Naive thymus-derived CD4-positive, alpha-beta T cell (primary cell): ENCODE results near the gene ARHGAP8. TPM values are rescaled to one million over a fixed set of nuclear protein-coding genes. Genes with fewer than 3 reads are reported as not detected.

Experiments used
- ATAC-seq: fragments of 150-1000 bp; cut with Tn5 transposase; 2 replicates; pipeline ENCODE4 v1.10.0; 2021; ENCODE audit warnings: mild to moderate bottlenecking, moderate library complexity
- CTCF ChIA-PET: fragments of 350-600 bp; sonication (Branson Sonifier 250); formaldehyde crosslinking; loops from one replicate; lab custom pipeline; 2021; ENCODE audit warnings: antibody characterized with exemption; lab: Charles Lee
- POLR2A ChIA-PET: fragments of 350-600 bp; sonication (Branson Sonifier 250); formaldehyde crosslinking; loops from one replicate; lab custom pipeline; 2021; ENCODE audit warnings: antibody characterized with exemption, inconsistent platforms; lab: Charles Lee
- DNase-seq, 9 donors: peaks; one replicate each; pipeline versions ENCODE4 v3.0.0 to v3.0.0-alpha.2; 2020 to 2022; ENCODE audit warnings: mixed read lengths in 1 of 9
- H3K27ac ChIP-seq: one replicate; pipeline ENCODE4 v1.7.0; 2013; ENCODE audit warnings: mild to moderate bottlenecking, low read depth, low read length, moderate library complexity
- H3K27me3 ChIP-seq, 2 donors: one replicate each; pipeline ENCODE4 v1.7.0; 2013; ENCODE audit warnings: low read length in 2 of 2, mild to moderate bottlenecking in 2 of 2, moderate library complexity in 2 of 2; ENCODE audit not compliant: control insufficient read depth in 2 of 2, insufficient read depth in 2 of 2
- H3K36me3 ChIP-seq, 3 experiments: 1 replicate in 2 of 3; 2 replicates in 1 of 3; pipeline ENCODE4 v1.7.0; 2013; ENCODE audit warnings: low read length in 3 of 3, mild to moderate bottlenecking in 3 of 3, moderate library complexity in 1 of 3; ENCODE audit not compliant: insufficient read depth in 3 of 3, control insufficient read depth in 2 of 3
- H3K4me1 ChIP-seq, 2 donors: one replicate each; pipeline ENCODE4 v1.7.0; 2013; ENCODE audit warnings: low read length in 2 of 2, mild to moderate bottlenecking in 2 of 2, moderate library complexity in 1 of 2; ENCODE audit not compliant: control insufficient read depth in 2 of 2, insufficient read depth in 2 of 2
- H3K4me3 ChIP-seq: 2 replicates; pipeline ENCODE4 v1.7.0; 2013; ENCODE audit warnings: mild to moderate bottlenecking, low read length
- H3K9me3 ChIP-seq, 3 experiments: 1 replicate in 2 of 3; 2 replicates in 1 of 3; pipeline ENCODE4 v1.7.0; 2013; ENCODE audit warnings: low read length in 3 of 3; ENCODE audit not compliant: control insufficient read depth in 2 of 3
- H3K27ac Mint-ChIP-seq, 9 donors: one replicate each; pipeline ENCODE4 v1.8.0; 2020 to 2022; ENCODE audit warnings: mixed read lengths in 9 of 9, mild to moderate bottlenecking in 8 of 9, moderate library complexity in 5 of 9, inconsistent platforms in 2 of 9
- H3K27me3 Mint-ChIP-seq, 5 donors: one replicate each; pipeline ENCODE4 v1.8.0; 2021 to 2022; ENCODE audit warnings: mixed read lengths in 5 of 5, mild to moderate bottlenecking in 1 of 5
- H3K36me3 Mint-ChIP-seq, 5 donors: one replicate each; pipeline ENCODE4 v1.8.0; 2020 to 2022; ENCODE audit warnings: mixed read lengths in 5 of 5, mild to moderate bottlenecking in 3 of 5, inconsistent platforms in 1 of 5
- H3K4me1 Mint-ChIP-seq, 7 donors: one replicate each; pipeline ENCODE4 v1.8.0; 2020 to 2022; ENCODE audit warnings: mixed read lengths in 7 of 7, mild to moderate bottlenecking in 3 of 7, inconsistent platforms in 1 of 7
- H3K4me3 Mint-ChIP-seq, 10 donors: one replicate each; pipeline ENCODE4 v1.8.0; 2020 to 2022; ENCODE audit warnings: mild to moderate bottlenecking in 10 of 10, mixed read lengths in 10 of 10, moderate library complexity in 6 of 10, inconsistent platforms in 2 of 10
- H3K9me3 Mint-ChIP-seq, 11 donors: one replicate each; pipeline ENCODE4 v1.8.0; 2020 to 2022; ENCODE audit warnings: mixed read lengths in 11 of 11, mild to moderate bottlenecking in 4 of 11, inconsistent platforms in 1 of 11, moderate library complexity in 1 of 11
- intact Hi-C, 2 donors: fragments of 100-400 bp; cut with micrococcal nuclease; formaldehyde crosslinking; loops; one replicate each; pipeline ENCODE4 v1.15.1; 2023
- polyA plus RNA-seq, 2 donors: library from polyadenylated mRNA; unstranded; fragments of 300-500 nt; fragmentation: Illumina TruSeq; gene quantifications; one replicate each; pipeline ENCODE4 v1.2.3, GENCODE V29; 2021
- total RNA-seq, 6 experiments: library from RNA in 5 of 6; stranded (reverse) in 5 of 6; gene quantifications; 1 replicate in 5 of 6; 2 replicates in 1 of 6; pipeline ENCODE4 v1.2.3 and lab custom pipeline; 2021 to 2026

The ARHGAP8 gene
- total and polyA plus RNA-seq, 7 experiments from 2014 or later, result 0.82 to 2.3 (median 1.5) TPM; not detected in 4

DNA sequence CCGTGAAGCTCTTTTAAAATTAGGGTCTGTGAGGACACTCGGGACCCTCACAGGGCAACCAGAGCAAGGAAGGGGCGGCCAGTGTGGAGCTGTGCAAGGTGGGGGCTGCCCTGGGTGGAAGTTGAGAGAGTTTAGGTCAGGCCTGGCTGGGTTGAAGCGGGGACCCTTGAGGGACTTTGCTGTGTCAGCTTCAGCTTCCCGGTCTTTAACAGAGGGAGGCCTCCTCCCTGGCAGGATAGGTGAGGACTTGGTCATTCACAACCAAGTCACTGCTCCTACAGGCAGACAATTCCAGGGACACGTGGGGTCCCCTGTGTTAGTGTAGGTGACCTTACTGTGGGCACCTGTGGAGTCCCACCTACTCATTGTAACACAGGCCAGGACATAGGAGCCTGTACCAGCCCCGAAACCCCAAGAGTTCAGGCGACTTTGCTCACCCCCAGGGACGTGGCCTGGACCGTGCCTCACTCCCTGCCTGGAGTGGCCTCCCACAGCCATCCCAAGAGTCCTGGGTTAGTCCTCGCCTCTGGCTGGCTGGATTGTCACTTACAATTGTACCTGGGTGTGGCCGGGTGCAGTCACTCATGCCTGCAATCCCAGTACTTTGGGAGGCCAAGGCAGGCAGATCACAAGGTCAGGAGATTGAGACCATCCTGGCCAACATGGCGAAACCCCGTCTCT is 18.8 kb upstream of the ARHGAP8 start:
- peaks cover 0 to 18% (median 6%) of the 10 kb centered on the region in 7 donors for H3K4me1 Mint-ChIP-seq
- POLR2A ChIA-PET, result no interaction called here
- no peak overlapping the region for H3K4me3 Mint-ChIP-seq
- H3K9me3 Mint-ChIP-seq, result peaks cover 0 to 5% (median 0%) of the 10 kb centered on the region in 11 donors
- ATAC-seq, result no peak
- no peak overlapping the region for H3K4me3 ChIP-seq
- no peaks in the 10 kb centered on the region for H3K27me3 Mint-ChIP-seq
- H3K27ac Mint-ChIP-seq, result no peak overlapping the region
- CTCF ChIA-PET, result interaction anchor here (0.5 to 2.4 kb wide), 4 partner anchors 29 to 71 kb away, joined by 3 to 16 read pairs (median 4); no protein-coding TSS in a partner anchor
- intact Hi-C loops, result no loop called here
- peaks cover 0 to 7% (median 0%) of the 10 kb centered on the region in 5 donors for H3K36me3 Mint-ChIP-seq
- peaks cover 0 to 3% (median 0%) of the 10 kb centered on the region in 3 experiments for H3K36me3 ChIP-seq
- no peaks in the 10 kb centered on the region for H3K4me1 ChIP-seq
- DNase-seq, result no peak
- no peak overlapping the region for H3K27ac ChIP-seq
- H3K27me3 ChIP-seq, result no peaks in the 10 kb centered on the region
- no peaks in the 10 kb centered on the region for H3K9me3 ChIP-seq

DNA sequence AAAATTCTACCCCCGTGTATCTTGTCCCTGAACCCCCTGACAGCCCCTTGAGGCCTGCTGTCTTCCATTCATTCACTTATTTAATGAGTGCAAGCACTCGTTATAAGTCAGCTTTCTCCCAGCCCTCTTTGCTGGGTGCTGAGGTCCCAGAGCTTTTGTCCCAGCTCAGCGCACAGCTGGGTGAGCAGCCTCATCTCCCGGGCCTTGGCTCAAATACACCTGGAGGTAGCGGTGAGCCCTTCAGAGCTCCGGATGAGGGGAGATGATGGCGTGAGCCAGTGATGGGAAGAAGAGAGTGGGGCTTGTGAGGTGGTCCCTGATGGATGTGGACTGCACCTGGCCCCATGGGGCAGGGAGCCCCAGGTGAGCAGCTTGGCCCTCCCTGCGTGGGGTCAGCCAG is 18.1 kb upstream of the ARHGAP8 start:
- Histone ChIP-seq H3K36me3 (peaks cover 0 to 3% (median 0%) of the 10 kb centered on the region in 3 experiments), H3K27ac (no peak overlapping the region), H3K4me3 (no peak overlapping the region), H3K4me1 (no peaks in the 10 kb centered on the region), H3K9me3 (no peaks in the 10 kb centered on the region), H3K27me3 (no peaks in the 10 kb centered on the region)
- Mint-ChIP-seq H3K9me3 (peaks cover 0 to 5% (median 0%) of the 10 kb centered on the region in 11 donors), H3K27ac (no peak overlapping the region), H3K27me3 (no peaks in the 10 kb centered on the region), H3K4me3 (no peak overlapping the region), H3K4me1 (peaks cover 0 to 14% (median 3%) of the 10 kb centered on the region in 7 donors), H3K36me3 (peaks cover 0 to 7% (median 0%) of the 10 kb centered on the region in 5 donors)
- DNase-seq (no peak), ATAC-seq (no peak)
- ChIA-PET CTCF (interaction anchor here (0.5 to 2.4 kb wide), 3 partner anchors 28 to 38 kb away, joined by 3 to 16 read pairs (median 5); no protein-coding TSS in a partner anchor), POLR2A (no interaction called here)
- intact Hi-C loops, result no loop called here

DNA sequence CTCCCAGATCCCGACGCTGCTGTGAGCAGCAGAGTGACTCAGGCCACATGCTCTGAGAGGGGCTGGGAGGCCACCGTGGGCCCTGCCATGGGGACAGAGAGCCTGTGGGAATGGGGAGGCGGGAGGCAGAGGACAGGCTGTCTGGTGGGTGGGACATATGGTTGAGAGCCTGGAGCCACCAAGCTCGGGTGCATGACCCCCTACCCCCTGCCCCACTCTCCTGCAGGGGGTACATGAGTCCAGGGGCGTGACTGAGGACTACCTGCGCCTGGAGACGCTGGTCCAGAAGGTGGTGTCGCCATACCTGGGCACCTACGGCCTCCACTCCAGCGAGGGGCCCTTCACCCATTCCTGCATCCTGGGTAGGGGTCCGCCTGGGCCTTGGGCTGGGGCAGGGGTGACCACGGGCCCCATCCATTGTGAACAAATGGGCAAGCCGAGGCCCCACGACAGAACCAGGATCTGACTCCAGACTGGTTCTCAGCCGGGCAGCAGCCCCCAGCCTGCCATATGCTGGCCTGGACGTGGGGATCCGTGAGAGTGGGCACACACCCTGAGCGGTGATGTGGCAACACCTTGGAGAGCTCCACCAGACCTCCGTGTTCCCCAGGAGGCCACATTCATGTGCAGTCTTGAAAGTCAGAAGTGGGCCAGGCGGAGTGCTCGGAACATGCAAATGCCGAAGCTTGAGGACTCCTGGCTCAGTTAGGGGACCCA is 17.4 kb upstream of the ARHGAP8 start:
- no peak for ATAC-seq
- no peak overlapping the region for H3K4me3 Mint-ChIP-seq

DNA sequence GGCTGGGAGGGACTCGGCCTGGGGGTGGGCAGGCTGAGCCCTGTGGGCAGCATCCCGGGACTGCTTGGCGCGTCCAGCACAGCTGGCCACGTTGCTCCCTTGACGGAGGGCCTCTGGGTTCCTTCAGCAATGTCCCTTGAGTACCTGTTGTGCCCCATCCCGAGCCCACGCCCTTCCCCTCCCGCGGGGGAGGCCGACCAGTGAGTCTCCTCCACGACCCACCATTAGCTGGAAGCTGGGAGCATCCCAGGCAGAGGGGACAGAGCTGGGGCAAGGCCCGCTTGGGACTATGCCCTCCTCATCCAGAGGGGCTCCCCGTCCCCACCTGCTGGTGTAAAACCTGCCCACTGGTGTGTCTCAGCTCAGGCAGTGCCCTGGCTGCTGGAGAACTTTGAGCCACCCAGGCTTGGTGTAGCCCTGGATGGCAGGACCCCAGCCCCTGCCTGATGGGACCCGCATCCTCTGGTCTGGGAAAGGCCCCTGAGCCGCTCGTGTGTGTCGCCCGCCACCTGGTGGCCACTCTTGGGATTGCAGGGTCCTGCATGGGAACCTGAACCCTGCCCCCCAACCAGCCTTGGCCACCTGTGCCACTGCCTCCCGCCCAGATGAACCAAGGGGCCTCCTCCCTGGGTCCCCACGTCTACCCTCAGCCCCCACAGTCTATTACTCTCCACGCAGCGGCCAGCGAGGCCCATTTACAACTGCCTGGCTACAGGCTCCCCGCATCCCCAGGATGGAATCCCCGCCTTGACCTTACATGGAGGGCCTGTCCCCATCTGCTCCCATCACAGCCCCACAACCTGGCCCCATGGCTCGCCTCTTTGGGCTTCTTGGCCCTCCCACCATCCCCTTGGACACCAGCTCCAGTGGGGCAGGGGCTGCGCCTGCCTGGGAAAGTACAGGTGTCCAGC is 16.6 kb upstream of the ARHGAP8 start:
- Histone ChIP-seq H3K9me3 (no peaks in the 10 kb centered on the region), H3K4me3 (no peak overlapping the region), H3K27ac (no peak overlapping the region), H3K27me3 (no peaks in the 10 kb centered on the region), H3K36me3 (peaks cover 0 to 3% (median 0%) of the 10 kb centered on the region in 3 experiments), H3K4me1 (no peaks in the 10 kb centered on the region)
- peaks cover 0 to 7% (median 0%) of the 10 kb centered on the region in 7 donors for H3K4me1 Mint-ChIP-seq
- ATAC-seq (peak; percentile 85), DNase-seq (peak; percentile 53 to 88 (median 76))
- intact Hi-C loops, result loop anchor here (1.0 kb wide), 2 partner anchors 33 to 38 kb away; partner anchors contain the start of gene PRR5 (in 1 of the 2)
- peaks cover 0 to 5% (median 0%) of the 10 kb centered on the region in 5 donors for H3K36me3 Mint-ChIP-seq
- H3K27me3 Mint-ChIP-seq, result no peaks in the 10 kb centered on the region
- peaks cover 0 to 4% (median 0%) of the 10 kb centered on the region in 11 donors for H3K9me3 Mint-ChIP-seq
- H3K4me3 Mint-ChIP-seq, result no peak overlapping the region
- H3K27ac Mint-ChIP-seq, result peak overlapping the region in 1 of 9 donors; percentile 81
- ChIA-PET CTCF (interaction anchor here (1.1 to 2.4 kb wide), 6 partner anchors 8 to 749 kb away, joined by 3 to 16 read pairs (median 4); no protein-coding TSS in a partner anchor), POLR2A (no interaction called here)

More for the DNA sequence above, 17.4 kb upstream of the ARHGAP8 start:
- Histone ChIP-seq H3K27me3 (no peaks in the 10 kb centered on the region), H3K4me1 (no peaks in the 10 kb centered on the region), H3K27ac (no peak overlapping the region), H3K4me3 (no peak overlapping the region), H3K36me3 (peaks cover 0 to 3% (median 0%) of the 10 kb centered on the region in 3 experiments), H3K9me3 (no peaks in the 10 kb centered on the region)
- CTCF ChIA-PET, result interaction anchor here (1.1 to 2.4 kb wide), 5 partner anchors 9 to 748 kb away, joined by 3 to 16 read pairs (median 3); no protein-coding TSS in a partner anchor
- Mint-ChIP-seq H3K4me1 (peaks cover 0 to 11% (median 0%) of the 10 kb centered on the region in 7 donors), H3K9me3 (peaks cover 0 to 5% (median 0%) of the 10 kb centered on the region in 11 donors), H3K27ac (no peak overlapping the region), H3K36me3 (peaks cover 0 to 7% (median 0%) of the 10 kb centered on the region in 5 donors), H3K27me3 (no peaks in the 10 kb centered on the region)
- intact Hi-C loops, result no loop called here
- no peak for DNase-seq
- POLR2A ChIA-PET, result no interaction called here

DNA sequence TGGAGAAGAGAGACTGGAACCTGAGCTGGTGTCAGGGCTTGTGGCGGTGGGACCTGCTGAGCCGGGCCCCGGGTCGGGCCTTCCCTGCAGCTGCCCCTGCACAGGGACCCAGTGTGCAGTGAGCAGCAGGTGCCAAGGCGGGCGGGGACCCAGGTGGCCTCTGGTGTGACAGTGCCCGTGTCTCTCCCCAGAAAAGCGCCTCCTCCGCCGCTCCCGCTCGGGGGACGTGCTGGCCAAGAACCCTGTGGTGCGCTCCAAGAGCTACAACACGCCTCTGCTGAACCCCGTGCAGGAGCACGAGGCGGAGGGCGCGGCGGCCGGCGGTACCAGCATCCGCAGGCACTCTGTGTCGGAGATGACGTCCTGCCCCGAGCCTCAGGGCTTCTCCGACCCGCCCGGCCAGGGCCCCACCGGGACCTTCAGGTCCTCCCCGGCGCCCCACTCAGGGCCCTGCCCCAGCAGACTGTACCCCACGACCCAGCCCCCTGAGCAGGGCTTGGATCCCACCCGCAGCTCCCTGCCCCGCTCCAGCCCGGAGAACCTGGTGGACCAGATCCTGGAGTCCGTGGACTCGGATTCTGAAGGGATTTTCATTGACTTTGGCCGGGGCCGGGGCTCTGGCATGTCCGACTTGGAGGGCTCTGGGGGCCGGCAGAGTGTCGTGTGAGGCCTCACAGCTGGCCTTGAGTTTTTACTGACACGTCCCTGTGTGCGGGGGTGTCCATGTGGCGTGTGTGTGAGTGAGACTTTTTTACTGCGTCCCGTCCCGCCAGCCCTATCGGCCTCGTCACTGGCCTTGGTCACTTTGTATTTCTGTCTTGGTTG is 15.6 kb upstream of the ARHGAP8 start:
- no peak for DNase-seq
- peaks cover 0 to 6% (median 0%) of the 10 kb centered on the region in 7 donors for H3K4me1 Mint-ChIP-seq
- H3K27ac Mint-ChIP-seq, result no peak overlapping the region
- ChIA-PET POLR2A (no interaction called here), CTCF (interaction anchor here (0.5 to 2.2 kb wide), 4 partner anchors 37 to 72 kb away, joined by 3 to 13 read pairs (median 6); no protein-coding TSS in a partner anchor)
- H3K27ac ChIP-seq, result no peak overlapping the region
- peaks cover 0 to 3% (median 0%) of the 10 kb centered on the region in 5 donors for H3K36me3 Mint-ChIP-seq
- intact Hi-C loops, result loop anchor here (1.0 kb wide), 2 partner anchors 34 to 39 kb away; partner anchors contain the start of gene PRR5 (in 1 of the 2)
- no peaks in the 10 kb centered on the region for H3K27me3 Mint-ChIP-seq
- peaks cover 0 to 3% (median 0%) of the 10 kb centered on the region in 3 experiments for H3K36me3 ChIP-seq
- H3K4me1 ChIP-seq, result no peaks in the 10 kb centered on the region
- H3K27me3 ChIP-seq, result no peaks in the 10 kb centered on the region
- no peak for ATAC-seq
- H3K4me3 ChIP-seq, result no peak overlapping the region
- peaks cover 0 to 4% (median 0%) of the 10 kb centered on the region in 11 donors for H3K9me3 Mint-ChIP-seq
- no peaks in the 10 kb centered on the region for H3K9me3 ChIP-seq
- no peak overlapping the region for H3K4me3 Mint-ChIP-seq
